ENCODE results near the gene RAD51B.

DNA sequence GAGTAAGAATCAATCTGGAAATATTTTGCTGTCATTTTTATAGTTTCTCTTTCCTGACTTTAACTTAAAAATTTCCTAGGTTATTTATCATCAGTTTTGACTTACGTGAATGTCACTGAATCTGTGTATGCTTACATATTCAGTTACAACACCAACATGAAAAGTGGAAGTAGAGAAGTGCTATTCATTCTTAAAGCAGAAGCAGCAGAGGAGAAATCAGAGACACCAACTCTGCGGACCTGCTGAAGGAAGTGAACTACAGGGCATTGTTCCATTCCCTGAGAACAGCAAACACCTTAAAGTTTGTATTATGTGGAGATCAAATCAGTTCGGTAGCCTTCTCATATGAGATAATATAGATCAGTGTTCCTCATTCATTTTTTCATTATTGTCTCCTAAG lies 34.1 kb downstream of the RAD51B start:
- TF ChIP-seq, protein P1, sequence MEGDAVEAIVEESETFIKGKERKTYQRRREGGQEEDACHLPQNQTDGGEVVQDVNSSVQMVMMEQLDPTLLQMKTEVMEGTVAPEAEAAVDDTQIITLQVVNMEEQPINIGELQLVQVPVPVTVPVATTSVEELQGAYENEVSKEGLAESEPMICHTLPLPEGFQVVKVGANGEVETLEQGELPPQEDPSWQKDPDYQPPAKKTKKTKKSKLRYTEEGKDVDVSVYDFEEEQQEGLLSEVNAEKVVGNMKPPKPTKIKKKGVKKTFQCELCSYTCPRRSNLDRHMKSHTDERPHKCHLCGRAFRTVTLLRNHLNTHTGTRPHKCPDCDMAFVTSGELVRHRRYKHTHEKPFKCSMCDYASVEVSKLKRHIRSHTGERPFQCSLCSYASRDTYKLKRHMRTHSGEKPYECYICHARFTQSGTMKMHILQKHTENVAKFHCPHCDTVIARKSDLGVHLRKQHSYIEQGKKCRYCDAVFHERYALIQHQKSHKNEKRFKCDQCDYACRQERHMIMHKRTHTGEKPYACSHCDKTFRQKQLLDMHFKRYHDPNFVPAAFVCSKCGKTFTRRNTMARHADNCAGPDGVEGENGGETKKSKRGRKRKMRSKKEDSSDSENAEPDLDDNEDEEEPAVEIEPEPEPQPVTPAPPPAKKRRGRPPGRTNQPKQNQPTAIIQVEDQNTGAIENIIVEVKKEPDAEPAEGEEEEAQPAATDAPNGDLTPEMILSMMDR (conservative IDR thresholded peaks at IDR 0.05), result no peak
- TF ChIP-seq EZH2 (IDR thresholded peaks at IDR 0.05; ENCODE audit: low read depth), result no peak
